Stimulated activated CD8-positive, alpha-beta memory T cell treated with anti-CD3 and anti-CD28 coated beads, Interleukin-7, amount 100 ng/mL, for 4 hours (primary cell): ENCODE results near the gene NT5M.
A peak's percentile ranks its signal among the peaks of the same experiment; 100 is the strongest.
"Not testable (repeated sequence)": the region's sequence is repeated elsewhere in the genome, so short reads cannot be mapped to it uniquely, and the experiment has no call there.

ENCODE experiments used
- DNase-seq, 2 donors: peaks; one replicate each; pipeline ENCODE4 v3.0.0-alpha.2; 2020; ENCODE audit warnings: low read depth in 2 of 2

NT5M gene

GRCh38 chr17:17375841-17376240 lies 72.7 kb downstream of the NT5M start:
- no peak for DNase-seq

GRCh38 chr17:17376362-17376761 lies 73.2 kb downstream of the NT5M start:
- DNase-seq = no peak

GRCh38 chr17:17377071-17377967 lies 74.1 kb downstream of the NT5M start:
- no peak for DNase-seq

GRCh38 chr17:17379197-17379991 lies 76.2 kb downstream of the NT5M start:
- DNase-seq = no peak

GRCh38 chr17:17380145-17380925 lies 77.2 kb downstream of the NT5M start:
- no peak for DNase-seq

- no peak for DNase-seq
Observed at GRCh38 chr17:17381446-17382064, 78.4 kb downstream of the NT5M start.

GRCh38 chr17:17382065-17382459 lies 78.9 kb downstream of the NT5M start:
- DNase-seq = no peak

- DNase-seq = no peak
Observed at GRCh38 chr17:17382971-17383370, 79.8 kb downstream of the NT5M start.

GRCh38 chr17:17383431-17384290 lies 80.5 kb downstream of the NT5M start:
- not testable (repeated sequence) for DNase-seq

GRCh38 chr17:17384291-17384615 lies 81.1 kb downstream of the NT5M start:
- no peak for DNase-seq

GRCh38 chr17:17384961-17385360 lies 81.8 kb downstream of the NT5M start:
- DNase-seq = no peak

- no peak for DNase-seq
Observed at GRCh38 chr17:17385491-17385890, 82.3 kb downstream of the NT5M start.

- DNase-seq = no peak
Observed at GRCh38 chr17:17386094-17386800, 83.1 kb downstream of the NT5M start.

- no peak for DNase-seq
Observed at GRCh38 chr17:17387017-17387497, 83.9 kb downstream of the NT5M start.

GRCh38 chr17:17387498-17388362 lies 84.6 kb downstream of the NT5M start:
- DNase-seq = no peak

GRCh38 chr17:17388657-17389496 lies 85.7 kb downstream of the NT5M start:
- DNase-seq = no peak

GRCh38 chr17:17391668-17392370 lies 88.6 kb downstream of the NT5M start:
- peak; percentile 44 to 58 for DNase-seq
